GM12874 (cell line): ENCODE measurements around the gene CWC22.

Experiments
- TF ChIP-seq, protein P1 (sequence below): IDR thresholded peaks from 2 replicates; pipeline ENCODE4 v1.5.1; 2011; ENCODE audit warnings: low read depth, mild to moderate bottlenecking, control low read depth, low read length, moderate library complexity; ENCODE audit not compliant: insufficient read depth

CWC22 gene

DNA sequence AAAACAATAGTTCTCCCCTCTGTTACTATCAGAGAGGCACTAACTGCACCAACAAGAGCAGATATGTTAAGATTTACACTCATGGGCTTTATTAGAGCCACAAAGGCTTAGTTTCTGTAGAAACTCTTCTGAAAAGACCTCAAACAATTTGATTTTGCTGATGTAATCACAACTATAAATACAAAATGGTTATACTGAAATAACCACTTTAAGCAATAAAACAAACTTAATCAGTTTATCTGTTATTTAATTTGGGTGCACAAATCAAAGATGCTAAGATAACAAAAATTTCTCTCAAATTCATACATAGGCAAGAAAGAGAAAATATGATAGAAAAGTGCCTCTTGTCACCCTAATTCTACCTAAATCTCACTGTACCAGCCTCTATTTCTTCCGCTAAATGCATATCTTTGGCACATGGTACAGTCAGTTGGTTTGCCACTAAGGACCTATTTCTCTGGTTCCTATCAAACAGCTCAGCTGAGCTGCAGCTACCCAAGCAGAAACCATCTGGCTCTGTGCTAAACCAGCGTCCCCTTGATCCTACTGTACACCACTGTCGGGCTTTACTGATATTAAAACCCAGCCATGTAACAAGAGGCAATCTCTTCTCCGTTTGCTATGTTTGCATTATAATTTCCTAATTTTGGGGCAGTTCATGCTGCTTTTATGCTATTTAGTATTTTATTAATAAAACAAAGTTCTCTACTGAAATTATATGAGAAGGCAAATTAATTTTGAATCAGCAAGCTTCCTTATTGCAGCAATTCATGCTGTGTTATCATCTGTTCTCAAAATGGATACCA lies 60.1 kb downstream of the CWC22 start:
- TF ChIP-seq, protein P1, sequence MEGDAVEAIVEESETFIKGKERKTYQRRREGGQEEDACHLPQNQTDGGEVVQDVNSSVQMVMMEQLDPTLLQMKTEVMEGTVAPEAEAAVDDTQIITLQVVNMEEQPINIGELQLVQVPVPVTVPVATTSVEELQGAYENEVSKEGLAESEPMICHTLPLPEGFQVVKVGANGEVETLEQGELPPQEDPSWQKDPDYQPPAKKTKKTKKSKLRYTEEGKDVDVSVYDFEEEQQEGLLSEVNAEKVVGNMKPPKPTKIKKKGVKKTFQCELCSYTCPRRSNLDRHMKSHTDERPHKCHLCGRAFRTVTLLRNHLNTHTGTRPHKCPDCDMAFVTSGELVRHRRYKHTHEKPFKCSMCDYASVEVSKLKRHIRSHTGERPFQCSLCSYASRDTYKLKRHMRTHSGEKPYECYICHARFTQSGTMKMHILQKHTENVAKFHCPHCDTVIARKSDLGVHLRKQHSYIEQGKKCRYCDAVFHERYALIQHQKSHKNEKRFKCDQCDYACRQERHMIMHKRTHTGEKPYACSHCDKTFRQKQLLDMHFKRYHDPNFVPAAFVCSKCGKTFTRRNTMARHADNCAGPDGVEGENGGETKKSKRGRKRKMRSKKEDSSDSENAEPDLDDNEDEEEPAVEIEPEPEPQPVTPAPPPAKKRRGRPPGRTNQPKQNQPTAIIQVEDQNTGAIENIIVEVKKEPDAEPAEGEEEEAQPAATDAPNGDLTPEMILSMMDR = no peak

DNA sequence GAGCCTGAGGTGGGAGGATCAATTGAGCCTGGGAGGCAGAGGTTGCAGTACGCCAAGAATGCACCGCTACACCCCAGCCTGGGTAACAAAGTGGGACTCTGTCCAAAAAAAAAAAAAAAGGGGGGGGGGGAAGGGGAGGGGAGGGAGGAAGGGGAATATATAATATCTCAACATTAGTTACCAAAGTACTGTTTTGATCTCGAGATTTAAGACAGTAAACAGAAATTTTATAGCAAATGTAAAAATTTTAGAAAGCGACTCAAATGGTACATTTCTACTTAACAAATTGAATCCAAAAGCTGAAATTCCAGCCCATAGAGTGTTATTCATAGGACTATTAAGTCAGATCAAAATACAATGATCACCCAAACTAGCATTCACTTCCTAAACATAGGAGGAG lies 60.8 kb downstream of the CWC22 start:
- TF ChIP-seq, protein P1 = no peak

DNA sequence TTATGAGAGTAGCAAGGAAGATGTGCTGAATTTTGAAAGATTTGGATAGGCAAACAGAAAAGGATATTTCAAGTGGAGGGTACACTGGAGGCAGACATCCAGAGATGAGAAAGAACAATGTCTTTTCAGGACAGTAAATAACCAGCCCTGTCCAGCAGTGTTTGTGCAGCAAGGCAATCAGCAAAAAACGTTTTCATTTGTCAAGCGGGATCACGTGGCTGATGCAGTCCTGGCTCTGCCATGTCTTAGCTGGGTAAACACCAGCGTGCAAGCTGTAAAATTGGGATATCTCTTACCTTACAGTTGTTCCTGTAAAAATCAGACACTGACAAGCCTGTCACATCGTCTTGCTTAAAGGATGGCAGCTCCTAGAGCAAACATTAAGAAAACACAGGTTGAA lies 67.8 kb downstream of the CWC22 start:
- TF ChIP-seq, protein P1 = no peak

DNA sequence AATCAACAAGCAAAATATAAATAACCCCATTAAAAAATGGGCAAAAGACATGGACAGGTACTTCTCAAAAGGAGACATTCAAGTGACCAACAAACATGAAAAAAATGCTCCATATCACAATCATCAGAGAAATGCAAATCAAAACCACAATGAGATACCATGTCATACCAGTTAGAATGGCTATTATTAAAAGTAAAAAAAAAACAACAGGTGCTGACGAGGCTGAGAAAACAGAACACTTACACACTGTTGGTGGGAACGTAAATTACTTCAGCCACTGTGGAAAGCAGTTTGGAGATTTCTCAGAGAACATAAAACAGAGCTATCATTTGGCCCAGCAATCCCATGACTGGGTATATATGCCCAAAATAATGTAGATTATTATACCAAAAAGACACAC lies 69.1 kb downstream of the CWC22 start:
- TF ChIP-seq, protein P1 = no peak

DNA sequence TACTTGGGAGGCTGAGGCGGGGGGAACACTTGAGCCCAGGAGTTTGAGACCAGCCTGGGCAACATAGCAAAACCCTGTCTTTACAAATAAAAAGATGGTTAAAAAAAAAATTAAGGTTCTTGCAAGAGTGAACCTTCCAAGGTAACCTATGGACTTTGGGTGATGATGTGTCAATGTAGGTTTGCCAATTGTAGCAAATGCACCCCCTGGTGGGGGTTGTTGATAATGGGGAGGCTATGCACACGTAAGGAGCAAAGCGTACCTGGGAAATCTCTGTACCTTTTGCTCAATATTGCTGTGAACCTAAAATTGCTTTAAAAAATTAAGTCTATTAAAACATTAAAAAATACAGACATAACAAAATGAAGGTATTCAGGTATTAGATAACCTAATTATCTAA lies 70.4 kb downstream of the CWC22 start:
- TF ChIP-seq, protein P1 = peak; percentile 47; the same call in 1 of the 2 replicates

DNA sequence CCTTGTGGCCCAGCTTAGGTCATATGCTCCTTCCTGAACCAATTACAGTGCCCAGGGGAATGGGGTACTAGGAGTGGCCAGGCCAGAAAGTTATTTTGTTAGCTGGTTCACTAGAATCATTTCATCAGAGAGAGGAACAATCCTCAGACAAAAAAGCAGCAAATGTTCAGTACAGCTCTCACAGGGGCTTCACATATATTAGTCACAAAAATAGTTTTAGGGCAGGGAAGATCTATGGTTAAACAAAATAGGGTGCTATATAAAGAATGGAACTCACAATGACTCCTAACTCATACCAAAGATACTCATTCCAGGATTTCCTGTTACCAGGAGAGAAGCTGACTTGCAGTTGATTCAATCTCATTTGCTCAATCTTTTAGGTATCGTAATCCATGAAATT lies 71.0 kb downstream of the CWC22 start:
- TF ChIP-seq, protein P1 = no peak

DNA sequence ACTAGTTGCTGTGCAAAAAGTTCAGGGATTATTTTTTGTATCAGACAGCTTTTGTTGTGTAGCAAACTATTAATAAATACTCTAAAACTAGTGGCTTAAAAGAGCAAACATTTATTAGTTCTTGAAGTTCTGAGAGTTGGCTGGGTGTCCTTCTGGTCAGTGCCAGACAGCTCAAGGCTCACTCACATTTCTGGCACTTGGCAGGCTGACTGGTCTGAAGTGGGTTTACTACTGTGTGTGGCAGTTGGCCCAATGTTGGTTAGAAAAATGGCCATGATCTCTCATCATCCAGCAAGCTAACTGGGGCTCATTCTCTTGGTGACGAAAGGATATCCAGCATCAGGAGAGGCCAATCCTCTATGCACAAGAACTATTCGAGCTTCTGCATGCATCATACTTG lies 74.3 kb downstream of the CWC22 start:
- TF ChIP-seq, protein P1 = no peak
